Activated CD4-positive, alpha-beta T cell treated with anti-CD3 and anti-CD28 coated beads, Interleukin-2, amount 50 U/mL, for 48 hours (primary cell): ENCODE data around the gene C22orf23.
"Not testable (repeated sequence)": the region's sequence is repeated elsewhere in the genome, so short reads cannot be mapped to it uniquely, and the experiment has no call there.

Experiments
- DNase-seq, 2 experiments: peaks; one replicate each; pipeline ENCODE4 v3.0.0-alpha.2; 2020

The C22orf23 gene

GRCh38 chr22:37953062-37953436 is 352 bp downstream of the C22orf23 start:
- DNase-seq: peak in 1 of 2 experiments; percentile 5

DNA sequence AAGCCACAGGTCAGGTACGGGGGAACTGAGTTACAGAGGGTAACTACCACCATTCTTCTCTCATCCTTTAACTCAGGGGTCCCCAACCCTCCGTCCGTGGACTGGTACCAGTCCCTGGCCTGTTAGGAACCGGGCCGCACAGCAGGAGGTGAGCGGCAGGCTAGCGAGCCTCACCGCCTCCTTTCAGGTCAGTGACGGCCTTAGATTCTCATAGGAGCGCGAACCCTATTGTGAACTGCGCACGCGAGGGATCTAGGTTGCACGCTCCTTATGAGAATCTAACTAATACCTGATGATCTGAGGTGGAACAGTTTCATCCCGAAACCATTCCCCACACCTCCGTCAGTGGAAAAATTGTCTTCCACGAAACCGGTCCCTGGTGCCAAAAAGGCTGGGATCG is 772 bp downstream of the C22orf23 start:
- not testable (repeated sequence) for DNase-seq

GRCh38 chr22:37951305-37951704 is 2.1 kb downstream of the C22orf23 start:
- DNase-seq: no peak

DNA sequence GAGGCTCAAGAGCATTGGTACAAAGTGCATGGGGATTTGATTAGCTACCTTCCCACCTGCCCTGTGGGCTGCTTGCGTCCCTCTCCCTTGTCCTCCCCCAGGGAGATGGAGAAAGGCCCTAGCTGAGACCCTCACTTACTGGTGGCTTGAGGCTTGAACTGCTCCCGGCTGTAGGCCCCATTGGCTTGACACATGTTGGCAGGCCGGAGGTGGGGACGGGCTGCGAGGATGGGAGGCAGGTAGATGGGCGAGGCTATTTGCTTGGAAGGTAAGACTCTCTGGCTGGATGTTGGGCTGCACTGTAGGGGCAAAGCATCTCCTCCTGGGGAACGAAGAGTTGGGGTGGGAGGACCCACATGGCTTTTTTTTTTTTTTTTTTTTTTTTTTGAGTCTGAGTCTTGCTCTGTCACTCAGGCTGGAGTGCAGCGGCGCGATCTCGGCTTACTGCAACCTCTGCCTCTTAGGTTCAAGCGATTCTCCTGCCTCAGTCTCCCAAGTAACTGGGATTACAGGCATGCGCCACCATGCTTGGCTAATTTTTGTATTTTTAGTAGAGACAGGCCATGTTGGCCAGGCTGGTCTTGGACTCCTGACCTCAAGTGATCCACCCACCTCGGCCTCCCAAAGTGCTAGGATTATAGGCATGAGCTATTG is 6.1 kb downstream of the C22orf23 start:
- DNase-seq: not testable (repeated sequence)

GRCh38 chr22:37944423-37944822 is 9.0 kb downstream of the C22orf23 start:
- DNase-seq: not testable (repeated sequence)

GRCh38 chr22:37943825-37944198 is 9.6 kb downstream of the C22orf23 start:
- no peak for DNase-seq

- no peak for DNase-seq
Measured at GRCh38 chr22:37943136-37943824, 10.1 kb downstream of the C22orf23 start.

- no peak for DNase-seq
Measured at GRCh38 chr22:37942133-37942532, 11.3 kb downstream of the C22orf23 start.

DNA sequence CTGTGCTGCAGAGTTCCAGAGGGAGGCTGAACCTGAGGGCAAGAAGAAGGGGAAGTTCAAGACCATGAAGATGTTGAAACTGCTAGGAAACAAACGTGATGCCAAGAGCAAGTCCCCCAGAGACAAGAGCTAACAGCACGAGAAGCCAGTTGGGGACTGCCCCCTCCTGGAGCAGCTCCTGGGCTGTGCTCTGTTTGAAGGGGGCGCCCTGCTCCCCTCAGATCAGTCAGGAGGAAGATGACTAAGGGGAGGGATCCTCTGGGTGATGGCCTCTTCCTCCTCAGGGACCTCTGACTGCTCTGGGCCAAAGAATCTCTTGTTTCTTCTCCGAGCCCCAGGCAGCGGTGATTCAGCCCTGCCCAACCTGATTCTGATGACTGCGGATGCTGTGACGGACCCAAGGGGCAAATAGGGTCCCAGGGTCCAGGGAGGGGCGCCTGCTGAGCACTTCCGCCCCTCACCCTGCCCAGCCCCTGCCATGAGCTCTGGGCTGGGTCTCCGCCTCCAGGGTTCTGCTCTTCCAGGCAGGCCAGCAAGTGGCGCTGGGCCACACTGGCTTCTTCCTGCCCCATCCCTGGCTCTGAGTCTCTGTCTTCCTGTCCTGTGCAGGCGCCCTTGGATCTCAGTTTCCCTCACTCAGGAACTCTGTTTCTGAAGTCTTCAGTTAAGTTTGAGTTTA is 12.6 kb downstream of the C22orf23 start:
- DNase-seq: no peak

GRCh38 chr22:37933711-37934376 is 19.6 kb downstream of the C22orf23 start:
- DNase-seq: peak; percentile 86 to 91

- DNase-seq: no peak
Measured at GRCh38 chr22:37932821-37933578, 20.4 kb downstream of the C22orf23 start.

DNA sequence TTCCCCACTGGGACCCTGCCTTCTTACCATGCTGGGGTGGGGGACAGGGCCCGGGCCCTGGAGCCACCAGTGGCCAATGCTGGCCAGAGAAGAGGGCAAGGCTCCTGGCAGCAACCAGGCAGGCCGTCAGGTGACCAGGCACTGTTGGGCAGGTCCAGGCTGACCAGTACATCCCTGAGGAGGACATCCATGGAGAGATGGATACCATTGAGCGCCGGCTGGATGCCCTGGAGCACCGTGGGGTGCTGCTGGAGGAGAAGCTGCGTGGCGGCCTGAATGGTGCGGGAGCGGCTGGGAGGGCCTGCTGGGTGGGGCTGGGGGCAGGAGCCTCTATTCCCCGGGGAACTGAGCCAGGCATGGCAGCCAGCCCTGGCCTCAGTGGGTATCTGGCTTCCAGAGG is 21.0 kb downstream of the C22orf23 start:
- DNase-seq: no peak

DNA sequence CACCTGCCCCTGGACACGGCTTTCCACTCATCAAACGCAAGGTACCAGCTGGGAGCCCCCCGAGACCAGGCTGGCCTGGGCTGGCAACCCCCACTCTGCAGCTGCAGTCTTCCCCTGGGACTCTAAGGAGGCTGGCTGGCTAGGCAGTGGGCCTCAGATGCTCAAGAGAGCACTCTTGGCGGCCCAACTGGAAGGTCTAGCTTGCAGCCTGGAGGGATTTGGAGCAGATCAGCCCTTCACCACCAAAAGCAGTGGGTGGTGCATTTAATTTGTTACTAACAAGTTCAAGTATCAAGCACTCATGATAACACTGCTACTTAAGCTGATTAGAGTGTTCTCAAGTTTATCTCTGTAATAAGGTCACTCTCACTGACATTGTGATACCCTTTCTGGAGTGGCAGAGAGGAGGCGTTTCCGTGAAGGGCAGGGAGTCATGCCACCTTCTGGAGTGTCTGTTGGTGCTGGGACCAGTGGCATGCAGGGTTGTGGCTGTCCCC is 21.5 kb downstream of the C22orf23 start:
- DNase-seq: no peak

DNA sequence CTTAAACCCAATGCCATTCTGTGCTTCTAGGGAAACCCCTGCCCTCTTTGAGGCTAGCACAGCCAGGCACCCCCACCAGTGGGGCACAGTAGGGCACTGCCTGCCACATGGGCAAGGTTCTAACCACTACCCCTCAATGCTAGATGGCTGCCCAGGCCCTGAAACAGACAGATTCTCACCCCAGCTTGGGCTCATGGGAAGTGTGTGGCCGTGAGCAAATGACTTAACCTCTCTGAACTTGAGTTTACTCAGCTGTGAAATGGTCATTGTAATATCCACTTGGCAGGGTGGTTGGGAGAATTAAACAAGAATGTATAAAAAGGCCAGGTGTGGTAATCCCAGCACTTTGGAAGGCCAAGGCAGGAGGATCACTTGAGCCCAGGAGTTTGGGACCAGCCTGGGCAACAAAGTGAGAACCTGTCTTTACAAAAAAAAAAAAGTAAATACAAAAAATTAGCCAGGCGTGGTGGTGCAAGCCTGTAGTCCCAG is 22.4 kb downstream of the C22orf23 start:
- no peak for DNase-seq

GRCh38 chr22:37930270-37930951 is 23.0 kb downstream of the C22orf23 start:
- peak; percentile 10 to 18 for DNase-seq

- no peak for DNase-seq
Measured at GRCh38 chr22:37929390-37929789, 24.0 kb downstream of the C22orf23 start.

GRCh38 chr22:37927637-37927936 is 25.8 kb downstream of the C22orf23 start:
- no peak for DNase-seq

DNA sequence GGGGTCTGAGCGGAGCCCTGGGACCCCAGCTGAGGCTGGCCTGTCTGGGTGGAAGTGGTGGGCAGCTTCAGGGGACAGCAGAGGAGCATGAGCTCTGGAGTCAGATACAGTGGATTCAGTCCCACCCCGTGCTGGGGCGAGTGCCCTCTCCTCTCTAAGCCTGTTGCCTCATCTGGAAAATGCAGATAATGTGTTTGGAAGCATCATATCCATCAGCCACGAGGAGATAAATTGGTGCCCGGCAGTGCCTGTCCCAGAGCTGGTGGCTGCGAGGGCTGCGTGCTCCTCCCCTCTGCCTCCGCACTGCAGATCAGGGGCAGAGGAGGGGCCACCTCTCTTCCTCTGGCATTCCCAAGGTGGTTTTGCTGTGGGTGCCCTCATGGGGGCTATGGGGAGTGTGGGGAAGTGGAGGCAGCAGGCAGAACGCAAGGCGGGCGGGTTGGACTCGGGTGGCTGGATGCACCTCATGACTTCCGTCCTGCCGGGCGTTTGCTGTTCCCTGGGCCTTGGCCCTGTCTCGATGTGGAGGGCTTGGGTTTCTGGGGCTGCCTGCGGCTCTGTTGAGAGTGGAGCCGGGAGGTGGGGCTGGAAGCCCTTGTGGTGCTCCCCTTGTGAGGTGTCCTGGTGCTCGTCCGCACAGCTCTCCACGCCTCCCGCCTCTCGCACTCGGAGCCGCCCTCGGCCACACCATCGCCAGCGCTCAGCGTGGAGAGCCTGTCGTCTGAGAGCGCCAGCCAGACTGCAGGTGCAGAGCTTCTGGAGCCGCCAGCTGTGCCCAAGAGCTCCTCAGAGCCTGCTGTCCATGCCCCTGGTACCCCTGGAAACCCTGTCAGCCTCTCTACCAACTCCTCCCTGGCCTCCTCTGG is 26.4 kb downstream of the C22orf23 start:
- no peak for DNase-seq

DNA sequence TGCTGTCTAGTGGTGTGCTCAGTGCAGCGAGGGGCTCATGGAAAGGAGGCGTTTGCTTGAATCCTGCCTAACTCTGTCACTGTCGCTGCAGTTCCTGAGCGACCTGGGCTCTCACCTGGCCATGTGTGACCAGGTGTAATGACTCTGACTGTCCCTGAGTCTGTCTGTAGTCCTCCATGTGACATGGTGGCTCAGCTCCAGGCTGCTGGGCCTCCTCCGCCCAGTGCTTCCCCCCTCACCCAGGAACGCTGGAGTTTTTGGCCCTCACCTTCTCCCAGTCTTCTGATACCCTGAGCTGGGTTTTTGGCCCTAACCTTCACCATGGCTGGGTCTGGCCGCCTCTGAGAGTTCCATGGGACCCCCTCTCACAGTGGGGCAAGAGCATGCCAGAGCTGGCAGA is 27.0 kb downstream of the C22orf23 start:
- no peak for DNase-seq

GRCh38 chr22:37925767-37926166 is 27.6 kb downstream of the C22orf23 start:
- DNase-seq: no peak

DNA sequence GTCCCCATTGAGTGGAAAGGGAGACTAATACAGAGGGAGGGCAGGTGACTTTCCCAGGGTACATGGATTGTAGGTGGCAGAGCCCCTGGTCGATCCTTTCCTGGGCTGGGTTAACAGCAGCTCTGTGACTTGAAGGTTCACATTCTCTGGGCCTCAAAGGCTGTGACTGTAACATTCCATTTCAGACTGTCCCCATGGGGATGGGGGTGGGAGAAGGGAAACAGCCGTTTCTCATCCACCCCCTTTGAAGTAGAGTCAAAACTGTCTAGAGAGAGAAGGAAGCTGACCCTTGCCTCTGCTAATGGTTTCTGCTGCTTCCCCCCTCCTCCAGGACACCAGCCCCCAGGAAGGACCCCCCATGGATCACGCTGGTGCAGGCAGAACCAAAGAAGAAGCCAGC is 28.1 kb downstream of the C22orf23 start:
- no peak for DNase-seq
